ENCODE data around the gene ITK. TPM values are rescaled to one million over a fixed set of nuclear protein-coding genes. Genes with fewer than 3 reads are reported as not detected.

The ITK gene
- total RNA-seq, 1 donor from 2014 or later, result 0.18 TPM

- H3K4me3 Mint-ChIP-seq, result no peak overlapping the region
- CTCF ChIA-PET, result interaction anchor here (1.8 kb wide), 1 partner anchor 98 kb away, joined by 6 read pairs; no protein-coding TSS in a partner anchor
- no peaks in the 10 kb centered on the region for H3K36me3 Mint-ChIP-seq (ENCODE audit: low read depth)
- POLR2A ChIA-PET, result interaction anchor here (0.7 kb wide), 2 partner anchors 12 to 13 kb away, joined by 3 read pairs; partner anchors contain the start of gene MED7
- DNase-seq (no peak), ATAC-seq (ENCODE audit: low read depth) (no peak)
- TF ChIP-seq CTCF (IDR thresholded peaks at IDR 0.05), result no peak
- no peaks in the 10 kb centered on the region for H3K27me3 Mint-ChIP-seq
- H3K4me1 Mint-ChIP-seq, result no peaks in the 10 kb centered on the region
- H3K9me3 Mint-ChIP-seq, result no peaks in the 10 kb centered on the region
- H3K27ac Mint-ChIP-seq, result no peak overlapping the region
- intact Hi-C loops (cut with micrococcal nuclease), result no loop called here
Observed at GRCh38 chr5:157155297-157155696, 25.3 kb upstream of the ITK start.

GRCh38 chr5:157157293-157157891 is 23.2 kb upstream of the ITK start:
- DNase-seq (no peak), ATAC-seq (ENCODE audit: low read depth) (no peak)
- ChIA-PET POLR2A (no interaction called here), CTCF (interaction anchor here (0.7 to 1.2 kb wide), 2 partner anchors 96 to 156 kb away, joined by 3 read pairs; no protein-coding TSS in a partner anchor)
- no peaks in the 10 kb centered on the region for H3K4me1 Mint-ChIP-seq
- intact Hi-C loops (cut with micrococcal nuclease), result no loop called here
- no peak overlapping the region for H3K27ac Mint-ChIP-seq
- no peaks in the 10 kb centered on the region for H3K27me3 Mint-ChIP-seq
- H3K36me3 Mint-ChIP-seq (ENCODE audit: low read depth), result no peaks in the 10 kb centered on the region
- H3K9me3 Mint-ChIP-seq, result no peaks in the 10 kb centered on the region
- TF ChIP-seq CTCF (IDR thresholded peaks at IDR 0.05), result no peak
- no peak overlapping the region for H3K4me3 Mint-ChIP-seq

- intact Hi-C loops (cut with micrococcal nuclease), result no loop called here
- no peaks in the 10 kb centered on the region for H3K9me3 Mint-ChIP-seq
- no peak overlapping the region for H3K4me3 Mint-ChIP-seq
- ChIA-PET POLR2A (no interaction called here), CTCF (interaction anchor here (1.0 kb wide), 1 partner anchor 10 kb away, joined by 3 read pairs; no protein-coding TSS in a partner anchor)
- H3K27me3 Mint-ChIP-seq, result no peaks in the 10 kb centered on the region
- no peak overlapping the region for H3K27ac Mint-ChIP-seq
- TF ChIP-seq CTCF (IDR thresholded peaks at IDR 0.05), result no peak
- no peaks in the 10 kb centered on the region for H3K36me3 Mint-ChIP-seq (ENCODE audit: low read depth)
- H3K4me1 Mint-ChIP-seq, result no peaks in the 10 kb centered on the region
- no peak for DNase-seq
- no peak for ATAC-seq (ENCODE audit: low read depth)
Observed at GRCh38 chr5:157159209-157159751, 21.4 kb upstream of the ITK start.

GRCh38 chr5:157160001-157160400 is 20.6 kb upstream of the ITK start:
- no peak for ATAC-seq (ENCODE audit: low read depth)
- no peak for TF ChIP-seq CTCF (IDR thresholded peaks at IDR 0.05)
- Mint-ChIP-seq H3K27ac (no peak overlapping the region), H3K4me3 (no peak overlapping the region), H3K36me3 (ENCODE audit: low read depth) (no peaks in the 10 kb centered on the region), H3K9me3 (no peaks in the 10 kb centered on the region), H3K27me3 (no peaks in the 10 kb centered on the region), H3K4me1 (no peaks in the 10 kb centered on the region)
- ChIA-PET POLR2A (no interaction called here), CTCF (interaction anchor here (1.0 kb wide), 1 partner anchor 11 kb away, joined by 3 read pairs; no protein-coding TSS in a partner anchor)
- no peak for DNase-seq
- intact Hi-C loops (cut with micrococcal nuclease), result no loop called here

- no peaks in the 10 kb centered on the region for H3K27me3 Mint-ChIP-seq
- H3K4me3 Mint-ChIP-seq, result no peak overlapping the region
- POLR2A ChIA-PET, result interaction anchor here (0.7 kb wide), 1 partner anchor 10 kb away, joined by 3 read pairs; no protein-coding TSS in a partner anchor
- H3K4me1 Mint-ChIP-seq, result no peaks in the 10 kb centered on the region
- no peak overlapping the region for H3K27ac Mint-ChIP-seq
- H3K36me3 Mint-ChIP-seq (ENCODE audit: low read depth), result no peaks in the 10 kb centered on the region
- DNase-seq (no peak), ATAC-seq (ENCODE audit: low read depth) (no peak)
- no peaks in the 10 kb centered on the region for H3K9me3 Mint-ChIP-seq
- no peak for TF ChIP-seq CTCF (IDR thresholded peaks at IDR 0.05)
- intact Hi-C loops (cut with micrococcal nuclease), result no loop called here
- CTCF ChIA-PET, result interaction anchor here (1.5 kb wide), 1 partner anchor 12 kb away, joined by 3 read pairs; no protein-coding TSS in a partner anchor
Observed at GRCh38 chr5:157161996-157162395, 18.6 kb upstream of the ITK start.
